Right lobe of liver (tissue), 6 donors: Measurements from ENCODE around the gene ZNF18. TPM values are rescaled to one million over a fixed set of nuclear protein-coding genes. Genes with fewer than 3 reads are reported as not detected.
"Not testable (repeated sequence)": the region's sequence is repeated elsewhere in the genome, so short reads cannot be mapped to it uniquely, and the experiment has no call there.

Experiments
- ATAC-seq, 4 donors: fragments of 200-7000 bp; cut with Tn5 transposase; one replicate each; pipeline ENCODE4 v1.9.1; 2020; ENCODE audit warnings: mild to moderate bottlenecking in 4 of 4, moderate library complexity in 4 of 4
- DNase-seq, 3 donors: peaks; one replicate each; pipeline ENCODE4 v3.0.0-alpha.2; 2020
- H3K27ac ChIP-seq, 3 donors: fragments of 200-600 bp; one replicate each; pipeline ENCODE4 v1.8.0; 2022
- H3K27me3 ChIP-seq, 2 donors: fragments of 200-600 bp; one replicate each; pipeline ENCODE4 v1.8.0; 2022
- H3K36me3 ChIP-seq, 4 donors: fragments of 200-600 bp; sonication (generic) in 1 of 4; one replicate each; pipeline versions ENCODE4 v1.5.1 to v1.8.0; 2017 to 2022; ENCODE audit warnings: control low read depth in 1 of 4
- H3K4me1 ChIP-seq, 4 donors: fragments of 200-600 bp; sonication (generic) in 1 of 4; one replicate each; pipeline versions ENCODE4 v1.5.1 to v1.8.0; 2017 to 2022; ENCODE audit warnings: control low read depth in 1 of 4
- H3K4me3 ChIP-seq, 3 donors: fragments of 200-600 bp; one replicate each; pipeline ENCODE4 v1.8.0; 2022
- H3K9me3 ChIP-seq, 4 donors: fragments of 200-600 bp; sonication (generic) in 1 of 4; one replicate each; pipeline versions ENCODE4 v1.5.1 to v1.8.0; 2017 to 2022; ENCODE audit warnings: control low read depth in 1 of 4
- CTCF ChIP-seq, 4 donors: fragments of 200-600 bp in 3 of 4; fragments of 450-650 bp in 1 of 4; IDR thresholded peaks; one replicate each; pipeline versions ENCODE4 v1.5.1 to v1.8.0; 2016 to 2022; ENCODE audit warnings: antibody characterized with exemption in 4 of 4, mild to moderate bottlenecking in 2 of 4
- POLR2A ChIP-seq: fragments of 450-650 bp; IDR thresholded peaks from one replicate; pipeline ENCODE4 v1.6.1; 2017; ENCODE audit warnings: antibody characterized with exemption, mild to moderate bottlenecking
- WGBS: methylation state at CpG from one replicate; pipeline ENCODE4 v1.1.6; 2018; ENCODE audit warnings: low coverage, low lambda C conversion rate; ENCODE audit not compliant: insufficient coverage; ENCODE audit errors: missing lambda C conversion rate; 5-methylcytosine and 5-hydroxymethylcytosine counted together
- intact Hi-C, 2 donors: fragments of 100-400 bp; cut with DNase I; formaldehyde crosslinking; loops; one replicate each; pipeline versions ENCODE4 v1.11.2 to v1.14.1; 2022
- total RNA-seq, 6 experiments: library from RNA; depleted of rRNA in 2 of 6; stranded (reverse); fragments of >200 nt in 2 of 6; fragmentation: NEBNext Ultra II Directional in 3 of 6; extraction: Animal tissue kit (Norgen Biotek cat#: 25700) in 3 of 6; gene quantifications; one replicate each; pipeline versions ENCODE4 v1.1.0 to v1.2.4, GENCODE V29; 2016 to 2023
- donor health status: DM: no; HTN: yes; CAD: no.
- donor health status: DM: no; HTN: no; CAD: no.
- donor health status: DM: no; HTN: no; CAD: no.
- donor health status: DM: no; HTN: yes; CAD: no.
- donor health status: DM: no; HTN: yes; CAD: no.

ZNF18 gene
- total RNA-seq, 6 experiments from 2014 or later: 3.7 to 7.0 (median 4.2) TPM

- ATAC-seq: no peak
- no peak for DNase-seq
- WGBS: 96% methylated on average over 3 of the region's 3 CpGs
- Histone ChIP-seq H3K4me3 (no peak overlapping the region), H3K36me3 (peaks cover 0 to 43% (median 5%) of the 10 kb centered on the region in 4 donors), H3K4me1 (no peaks in the 10 kb centered on the region), H3K27ac (no peak overlapping the region), H3K9me3 (no peaks in the 10 kb centered on the region), H3K27me3 (no peaks in the 10 kb centered on the region)
- TF ChIP-seq POLR2A (no peak), CTCF (IDR thresholded peaks at IDR 0.05) (no peak)
- intact Hi-C loops: no loop called here
Observed at GRCh38 chr17:11979795-11980194, 17.5 kb downstream of the ZNF18 start.

GRCh38 chr17:11972741-11973140 lies 24.5 kb downstream of the ZNF18 start:
- intact Hi-C loops, H3K9me3 ChIP-seq, H3K4me3 ChIP-seq, ATAC-seq, H3K27ac ChIP-seq, H3K27me3 ChIP-seq, DNase-seq, H3K36me3 ChIP-seq, H3K4me1 ChIP-seq: not testable (repeated sequence)
- WGBS: 97% methylated on average over 19 of the region's 19 CpGs

GRCh38 chr17:11969565-11969964 lies 27.7 kb downstream of the ZNF18 start:
- 88% methylated on average over 1 of the region's 2 CpGs for WGBS
- intact Hi-C loops: no loop called here
- ATAC-seq: no peak
- no peaks in the 10 kb centered on the region for H3K4me1 ChIP-seq
- no peaks in the 10 kb centered on the region for H3K36me3 ChIP-seq
- H3K9me3 ChIP-seq: no peaks in the 10 kb centered on the region
- H3K27ac ChIP-seq: no peak overlapping the region
- TF ChIP-seq CTCF (IDR thresholded peaks at IDR 0.05) (no peak), POLR2A (no peak)
- H3K27me3 ChIP-seq: no peaks in the 10 kb centered on the region
- no peak for DNase-seq
- H3K4me3 ChIP-seq: no peak overlapping the region

GRCh38 chr17:11954936-11955335 lies 42.3 kb downstream of the ZNF18 start:
- DNase-seq (no peak), ATAC-seq (no peak)
- Histone ChIP-seq H3K9me3 (no peaks in the 10 kb centered on the region), H3K27ac (no peak overlapping the region), H3K27me3 (no peaks in the 10 kb centered on the region), H3K36me3 (no peaks in the 10 kb centered on the region), H3K4me3 (no peak overlapping the region), H3K4me1 (no peaks in the 10 kb centered on the region)
- intact Hi-C loops: no loop called here
- TF ChIP-seq CTCF (IDR thresholded peaks at IDR 0.05): no peak
- no peak for TF ChIP-seq POLR2A

- TF ChIP-seq CTCF (IDR thresholded peaks at IDR 0.05) (no peak), POLR2A (no peak)
- no peaks in the 10 kb centered on the region for H3K27me3 ChIP-seq
- no peak for ATAC-seq
- no peak overlapping the region for H3K4me3 ChIP-seq
- H3K27ac ChIP-seq: no peak overlapping the region
- no peaks in the 10 kb centered on the region for H3K36me3 ChIP-seq
- intact Hi-C loops: no loop called here
- no peaks in the 10 kb centered on the region for H3K4me1 ChIP-seq
- no peaks in the 10 kb centered on the region for H3K9me3 ChIP-seq
- 88% methylated on average over 1 of the region's 1 CpG for WGBS
- DNase-seq: no peak
Observed at GRCh38 chr17:11953924-11954323, 43.4 kb downstream of the ZNF18 start.
